ENCODE data around the gene FAM219A. TPM values are rescaled to one million over a fixed set of nuclear protein-coding genes. Genes with fewer than 3 reads are reported as not detected.
A peak's percentile ranks its signal among the peaks of the same experiment; 100 is the strongest.

Gene FAM219A
- total RNA-seq, 6 experiments from 2014 or later: 21.6 to 23.6 (median 22.6) TPM

DNA sequence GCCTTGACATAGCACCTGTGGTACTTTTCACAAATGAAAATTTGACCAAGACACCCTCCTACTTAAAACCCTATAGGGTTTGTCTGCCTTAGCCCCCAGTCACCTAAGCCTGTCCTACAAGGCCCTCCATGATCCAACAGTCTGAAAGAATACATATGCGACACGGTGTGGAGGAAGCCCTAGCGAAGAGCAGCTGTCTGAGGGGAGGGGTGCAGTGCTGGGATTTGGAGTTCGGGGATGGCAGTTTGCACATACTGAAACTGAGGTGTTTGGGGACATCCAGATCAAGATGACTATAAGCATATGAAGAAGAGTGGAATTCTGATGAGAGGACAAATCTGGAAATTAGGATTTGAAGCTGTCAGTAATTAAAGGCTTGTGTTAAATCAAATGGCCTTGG is 74.5 kb downstream of the FAM219A start:
- TF ChIP-seq CTCF (IDR thresholded peaks at IDR 0.05): no peak

DNA sequence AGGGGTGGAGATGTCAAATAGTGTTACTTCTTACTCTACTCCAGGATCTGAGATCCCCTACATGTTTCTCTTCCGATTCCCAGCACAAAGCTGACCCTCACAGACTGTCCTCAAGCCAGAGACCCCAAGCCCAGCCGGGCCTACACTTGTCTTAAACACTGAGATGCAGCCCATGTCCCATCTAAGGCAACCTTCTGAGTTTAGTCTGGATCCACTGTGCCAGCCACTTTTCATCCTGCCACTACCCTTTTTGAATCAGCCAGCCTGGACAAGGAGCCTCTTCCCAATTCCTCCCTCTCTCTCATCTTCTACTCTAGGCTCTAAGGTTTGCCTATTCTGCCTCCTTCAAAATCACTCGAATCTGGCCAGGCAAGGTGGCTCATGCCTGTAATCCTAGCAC is 75.5 kb downstream of the FAM219A start:
- no peak overlapping the region for H3K27ac Mint-ChIP-seq
- TF ChIP-seq CTCF (IDR thresholded peaks at IDR 0.05): no peak
- DNase-seq: no peak
- no peaks in the 10 kb centered on the region for H3K9me3 Mint-ChIP-seq
- peaks cover 10% of the 10 kb centered on the region for H3K4me1 Mint-ChIP-seq (ENCODE audit: low read depth)
- no peak overlapping the region for H3K4me3 Mint-ChIP-seq
- H3K27me3 Mint-ChIP-seq (ENCODE audit: insufficient read depth): peaks cover 19% of the 10 kb centered on the region
- H3K36me3 Mint-ChIP-seq (ENCODE audit: low read depth): no peaks in the 10 kb centered on the region

More for the DNA sequence above, 74.5 kb downstream of the FAM219A start:
- H3K27ac Mint-ChIP-seq: no peak overlapping the region
- no peak overlapping the region for H3K4me3 Mint-ChIP-seq
- DNase-seq: no peak
- H3K9me3 Mint-ChIP-seq: no peaks in the 10 kb centered on the region
- peaks cover 10% of the 10 kb centered on the region for H3K4me1 Mint-ChIP-seq (ENCODE audit: low read depth)
- no peaks in the 10 kb centered on the region for H3K36me3 Mint-ChIP-seq (ENCODE audit: low read depth)
- H3K27me3 Mint-ChIP-seq (ENCODE audit: insufficient read depth): peaks cover 16% of the 10 kb centered on the region

DNA sequence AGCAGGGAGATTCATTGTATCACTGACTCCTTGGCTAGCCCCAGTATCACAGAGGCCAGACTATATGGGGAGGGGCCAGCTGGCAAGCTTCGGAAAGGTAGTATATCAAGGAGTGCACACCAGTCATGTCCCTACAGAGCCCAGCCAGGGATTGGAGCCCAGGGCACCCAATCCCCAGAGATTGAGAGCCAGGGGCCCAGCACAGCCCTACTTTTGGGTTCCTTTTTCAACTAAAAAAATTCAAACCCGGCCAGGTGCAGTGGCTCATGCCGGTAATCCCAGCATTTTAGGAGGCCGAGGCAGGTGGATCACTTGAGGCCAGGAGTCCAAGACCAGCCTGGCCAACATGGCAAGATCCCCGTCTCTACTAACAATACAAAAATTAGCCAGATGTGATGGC is 76.3 kb downstream of the FAM219A start:
- TF ChIP-seq CTCF (IDR thresholded peaks at IDR 0.05): no peak
- H3K27me3 Mint-ChIP-seq (ENCODE audit: insufficient read depth): peaks cover 19% of the 10 kb centered on the region

GRCh38 chr9:34381323-34381722 is 77.0 kb downstream of the FAM219A start:
- TF ChIP-seq CTCF (IDR thresholded peaks at IDR 0.05): no peak
- no peaks in the 10 kb centered on the region for H3K36me3 Mint-ChIP-seq (ENCODE audit: low read depth)
- peaks cover 10% of the 10 kb centered on the region for H3K4me1 Mint-ChIP-seq (ENCODE audit: low read depth)
- no peak overlapping the region for H3K27ac Mint-ChIP-seq
- H3K9me3 Mint-ChIP-seq: no peaks in the 10 kb centered on the region
- peak overlapping the region; percentile 89 for H3K4me3 Mint-ChIP-seq
- DNase-seq: no peak
- peaks cover 19% of the 10 kb centered on the region for H3K27me3 Mint-ChIP-seq (ENCODE audit: insufficient read depth)

More for the DNA sequence above, 76.3 kb downstream of the FAM219A start:
- Mint-ChIP-seq H3K4me3 (no peak overlapping the region), H3K4me1 (ENCODE audit: low read depth) (peaks cover 10% of the 10 kb centered on the region), H3K27ac (no peak overlapping the region), H3K9me3 (no peaks in the 10 kb centered on the region), H3K36me3 (ENCODE audit: low read depth) (no peaks in the 10 kb centered on the region)
- no peak for DNase-seq

DNA sequence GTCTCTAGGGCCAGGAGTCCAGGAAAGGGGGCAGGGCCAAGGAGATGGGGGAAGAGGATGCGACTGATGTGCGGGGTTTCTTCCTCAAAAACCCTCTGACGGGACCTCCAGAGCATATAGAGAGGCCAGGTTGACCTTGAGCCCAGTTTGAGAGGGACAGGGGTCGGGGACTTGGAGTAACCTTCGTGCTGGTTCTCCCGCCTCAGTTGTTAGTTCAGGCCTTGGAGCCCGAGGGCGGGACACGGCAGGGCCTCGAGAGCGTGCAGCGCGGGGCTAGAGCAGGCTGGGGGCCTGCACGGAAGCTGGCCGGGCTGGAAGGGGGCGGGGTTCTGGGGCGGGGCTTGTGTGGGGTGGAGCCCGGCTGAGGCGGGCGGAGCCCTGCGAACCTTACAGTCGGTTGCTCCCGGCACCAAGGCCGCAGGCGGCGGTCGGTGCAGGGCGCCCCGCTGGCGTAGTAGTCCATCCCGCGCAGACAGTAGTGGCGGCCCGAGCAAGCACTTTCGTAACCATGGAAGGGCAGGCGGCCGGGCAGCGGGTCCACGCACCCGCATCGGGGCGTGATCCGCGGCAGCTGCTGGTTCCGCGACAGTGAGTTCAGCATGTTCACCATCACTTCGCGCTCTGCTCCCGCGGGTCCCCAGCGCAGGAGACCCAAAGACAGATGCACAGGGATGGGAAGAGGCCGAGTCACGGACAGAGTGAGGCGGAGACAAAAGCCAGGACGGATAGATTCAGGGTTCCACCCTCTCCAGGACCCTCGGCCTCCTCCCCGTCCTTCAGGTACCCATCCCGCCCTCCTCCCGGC is 77.7 kb downstream of the FAM219A start:
- no peak overlapping the region for H3K27ac Mint-ChIP-seq

More for the DNA sequence above, 77.7 kb downstream of the FAM219A start:
- Mint-ChIP-seq H3K9me3 (no peaks in the 10 kb centered on the region), H3K27me3 (ENCODE audit: insufficient read depth) (peaks cover 19% of the 10 kb centered on the region), H3K4me3 (peak overlapping the region; percentile 89), H3K4me1 (ENCODE audit: low read depth) (peaks cover 10% of the 10 kb centered on the region), H3K36me3 (ENCODE audit: low read depth) (no peaks in the 10 kb centered on the region)
- peak; percentile 37 for DNase-seq
- no peak for TF ChIP-seq CTCF (IDR thresholded peaks at IDR 0.05)
